ENCODE data around the gene CYLD.

DNA sequence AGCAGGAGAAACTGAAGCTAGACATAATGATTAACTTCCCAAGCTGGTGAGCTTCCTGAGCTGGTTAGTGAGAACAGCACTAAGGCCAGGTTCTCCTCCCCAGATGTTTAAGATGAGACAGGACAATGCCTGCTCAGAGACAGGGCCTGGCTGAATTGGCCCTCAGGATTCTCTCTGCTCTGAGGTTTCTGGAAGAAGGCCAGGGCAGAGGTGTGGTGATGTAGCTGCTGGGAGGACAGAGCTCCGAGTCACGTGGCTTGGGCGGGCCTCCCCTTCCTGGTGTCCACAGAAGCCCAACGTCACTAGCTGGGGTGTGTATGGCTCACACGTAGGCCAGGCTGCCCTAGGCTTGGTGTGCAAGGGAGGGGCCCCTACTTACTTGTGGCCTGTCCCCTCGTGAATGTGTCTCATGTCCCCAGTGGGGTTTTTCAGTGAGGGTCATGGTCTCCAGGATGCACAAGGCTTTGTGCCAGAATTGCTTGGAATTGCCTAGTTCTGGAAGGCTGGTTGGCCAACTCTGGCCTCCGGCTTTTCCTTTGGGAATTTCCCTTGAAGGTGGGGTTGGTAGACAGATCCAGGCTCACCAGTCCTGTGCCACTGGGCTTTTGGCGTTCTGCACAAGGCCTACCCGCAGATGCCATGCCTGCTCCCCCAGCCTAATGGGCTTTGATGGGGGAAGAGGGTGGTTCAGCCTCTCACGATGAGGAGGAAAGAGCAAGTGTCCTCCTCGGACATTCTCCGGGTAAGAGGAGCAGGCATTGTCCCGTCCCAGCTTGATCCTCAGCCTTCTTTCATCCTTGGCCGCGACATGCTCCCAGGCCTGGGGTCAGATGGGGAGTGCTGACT lies 45.1 kb upstream of the CYLD start:
- TF ChIP-seq POLR2A (IDR thresholded peaks at IDR 0.05) (no peak), POLR2AphosphoS5 (IDR thresholded peaks at IDR 0.05) (peak in 1 of 3 donors; percentile 36)
- TF ChIP-seq, protein P1, sequence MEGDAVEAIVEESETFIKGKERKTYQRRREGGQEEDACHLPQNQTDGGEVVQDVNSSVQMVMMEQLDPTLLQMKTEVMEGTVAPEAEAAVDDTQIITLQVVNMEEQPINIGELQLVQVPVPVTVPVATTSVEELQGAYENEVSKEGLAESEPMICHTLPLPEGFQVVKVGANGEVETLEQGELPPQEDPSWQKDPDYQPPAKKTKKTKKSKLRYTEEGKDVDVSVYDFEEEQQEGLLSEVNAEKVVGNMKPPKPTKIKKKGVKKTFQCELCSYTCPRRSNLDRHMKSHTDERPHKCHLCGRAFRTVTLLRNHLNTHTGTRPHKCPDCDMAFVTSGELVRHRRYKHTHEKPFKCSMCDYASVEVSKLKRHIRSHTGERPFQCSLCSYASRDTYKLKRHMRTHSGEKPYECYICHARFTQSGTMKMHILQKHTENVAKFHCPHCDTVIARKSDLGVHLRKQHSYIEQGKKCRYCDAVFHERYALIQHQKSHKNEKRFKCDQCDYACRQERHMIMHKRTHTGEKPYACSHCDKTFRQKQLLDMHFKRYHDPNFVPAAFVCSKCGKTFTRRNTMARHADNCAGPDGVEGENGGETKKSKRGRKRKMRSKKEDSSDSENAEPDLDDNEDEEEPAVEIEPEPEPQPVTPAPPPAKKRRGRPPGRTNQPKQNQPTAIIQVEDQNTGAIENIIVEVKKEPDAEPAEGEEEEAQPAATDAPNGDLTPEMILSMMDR (IDR thresholded peaks at IDR 0.05), result no peak
